Measurements from ENCODE around the gene WFDC13. TPM values are rescaled to one million over a fixed set of nuclear protein-coding genes. Genes with fewer than 3 reads are reported as not detected.
"Not testable (repeated sequence)": the region's sequence is repeated elsewhere in the genome, so short reads cannot be mapped to it uniquely, and the experiment has no call there.

WFDC13 gene
- total RNA-seq, 1 donor from 2014 or later: not detected

DNA sequence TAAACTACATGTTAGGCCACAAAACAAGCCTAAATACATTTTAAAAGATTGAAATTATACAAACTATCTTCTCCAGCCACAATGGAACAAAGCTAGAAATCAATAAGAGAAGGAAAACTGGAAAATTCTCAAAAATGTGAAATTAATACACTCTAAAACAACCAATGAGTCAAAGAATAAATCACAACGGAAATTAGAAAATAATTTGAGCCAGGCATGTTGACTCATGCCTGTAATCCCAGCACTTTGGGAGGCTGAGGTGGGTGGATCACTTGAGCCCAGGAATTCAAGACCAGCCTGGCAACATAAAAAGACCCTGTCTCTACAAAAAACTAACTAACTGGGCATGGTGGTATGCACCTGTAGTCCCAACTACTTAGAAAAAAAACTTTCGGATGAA is 6.3 kb upstream of the WFDC13 start:
- intact Hi-C loops (cut with DNase I): no loop called here
- no peaks in the 10 kb centered on the region for H3K27me3 ChIP-seq

DNA sequence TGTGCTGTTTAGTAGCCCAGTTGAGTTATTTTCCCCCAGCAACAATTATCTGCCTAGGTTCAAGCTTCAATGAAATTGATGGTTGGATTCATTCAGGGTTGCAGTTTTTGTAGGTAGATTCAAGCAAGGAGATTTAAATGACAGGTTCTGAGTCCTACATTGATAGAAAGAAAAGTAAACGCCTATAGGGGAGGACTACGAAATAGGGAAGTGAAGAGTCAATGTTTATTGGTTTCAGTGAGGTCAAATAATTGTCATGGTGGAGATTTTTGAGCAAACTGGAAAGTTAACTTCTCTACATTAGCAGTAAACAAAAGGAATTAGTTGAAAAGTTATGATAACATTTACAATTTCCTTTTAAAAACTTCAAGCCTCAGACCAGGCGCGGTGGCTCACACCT is 734 bp upstream of the WFDC13 start:
- no peak for DNase-seq (ENCODE audit: low spot score in 2 of 2)
- intact Hi-C loops (cut with DNase I): no loop called here
- H3K4me3 ChIP-seq: no peak overlapping the region
- TF ChIP-seq, protein P1, sequence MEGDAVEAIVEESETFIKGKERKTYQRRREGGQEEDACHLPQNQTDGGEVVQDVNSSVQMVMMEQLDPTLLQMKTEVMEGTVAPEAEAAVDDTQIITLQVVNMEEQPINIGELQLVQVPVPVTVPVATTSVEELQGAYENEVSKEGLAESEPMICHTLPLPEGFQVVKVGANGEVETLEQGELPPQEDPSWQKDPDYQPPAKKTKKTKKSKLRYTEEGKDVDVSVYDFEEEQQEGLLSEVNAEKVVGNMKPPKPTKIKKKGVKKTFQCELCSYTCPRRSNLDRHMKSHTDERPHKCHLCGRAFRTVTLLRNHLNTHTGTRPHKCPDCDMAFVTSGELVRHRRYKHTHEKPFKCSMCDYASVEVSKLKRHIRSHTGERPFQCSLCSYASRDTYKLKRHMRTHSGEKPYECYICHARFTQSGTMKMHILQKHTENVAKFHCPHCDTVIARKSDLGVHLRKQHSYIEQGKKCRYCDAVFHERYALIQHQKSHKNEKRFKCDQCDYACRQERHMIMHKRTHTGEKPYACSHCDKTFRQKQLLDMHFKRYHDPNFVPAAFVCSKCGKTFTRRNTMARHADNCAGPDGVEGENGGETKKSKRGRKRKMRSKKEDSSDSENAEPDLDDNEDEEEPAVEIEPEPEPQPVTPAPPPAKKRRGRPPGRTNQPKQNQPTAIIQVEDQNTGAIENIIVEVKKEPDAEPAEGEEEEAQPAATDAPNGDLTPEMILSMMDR (IDR thresholded peaks at IDR 0.05): no peak
- no peaks in the 10 kb centered on the region for H3K9me3 ChIP-seq
- H3K27ac ChIP-seq: no peak overlapping the region
- no peaks in the 10 kb centered on the region for H3K4me1 ChIP-seq
- H3K27me3 ChIP-seq: no peaks in the 10 kb centered on the region
- no peaks in the 10 kb centered on the region for H3K36me3 ChIP-seq

More for the DNA sequence above, 6.3 kb upstream of the WFDC13 start:
- H3K4me3 ChIP-seq: no peak overlapping the region
- no peak for DNase-seq (ENCODE audit: low spot score in 2 of 2)
- peaks cover 0 to 2% of the 10 kb centered on the region in 2 donors for H3K9me3 ChIP-seq
- no peaks in the 10 kb centered on the region for H3K36me3 ChIP-seq
- H3K4me1 ChIP-seq: no peaks in the 10 kb centered on the region
- TF ChIP-seq, protein P1 (IDR thresholded peaks at IDR 0.05): no peak
- H3K27ac ChIP-seq: no peak overlapping the region

DNA sequence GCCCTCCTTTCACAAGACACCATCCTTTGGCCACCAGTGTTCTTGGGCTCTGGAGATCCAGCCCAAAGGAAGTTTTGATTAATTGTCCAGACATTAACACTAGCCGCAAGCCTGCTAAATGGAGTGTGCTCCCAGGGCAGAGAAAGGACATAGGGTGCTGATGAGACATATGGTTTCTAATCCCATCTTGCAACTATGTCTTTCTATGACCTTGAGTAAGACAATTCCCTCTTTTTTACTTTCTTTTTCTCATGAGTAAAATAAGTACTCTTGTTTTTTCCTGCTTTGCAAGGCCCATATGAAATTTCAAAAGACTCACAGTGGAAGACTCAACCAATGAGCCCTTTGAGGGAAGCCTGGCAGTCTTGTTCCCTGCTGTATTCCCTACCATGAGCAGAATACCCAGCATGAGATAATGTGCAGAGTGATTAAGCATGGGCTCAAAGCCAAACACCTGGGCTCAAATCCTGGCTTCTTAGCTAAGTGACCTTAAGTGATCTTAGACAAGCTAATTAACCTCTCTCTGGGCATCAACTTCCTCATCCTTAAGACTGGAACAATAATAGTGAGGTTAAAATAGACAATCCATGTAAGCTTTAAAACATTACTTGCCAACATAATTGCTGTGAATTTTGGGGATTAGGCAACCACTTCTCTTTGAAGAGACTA is 3.3 kb downstream of the WFDC13 start, which contains the start of gene WFDC10B:
TSS of gene WFDC10B (minus strand) at position 51 of the 669 bp plus-strand sequence. CDS start 19,027 bp downstream, outside the sequence.
- intact Hi-C loops (cut with DNase I): no loop called here
- TF ChIP-seq, protein P1 (IDR thresholded peaks at IDR 0.05): no peak
- H3K36me3 ChIP-seq: no peaks in the 10 kb centered on the region

DNA sequence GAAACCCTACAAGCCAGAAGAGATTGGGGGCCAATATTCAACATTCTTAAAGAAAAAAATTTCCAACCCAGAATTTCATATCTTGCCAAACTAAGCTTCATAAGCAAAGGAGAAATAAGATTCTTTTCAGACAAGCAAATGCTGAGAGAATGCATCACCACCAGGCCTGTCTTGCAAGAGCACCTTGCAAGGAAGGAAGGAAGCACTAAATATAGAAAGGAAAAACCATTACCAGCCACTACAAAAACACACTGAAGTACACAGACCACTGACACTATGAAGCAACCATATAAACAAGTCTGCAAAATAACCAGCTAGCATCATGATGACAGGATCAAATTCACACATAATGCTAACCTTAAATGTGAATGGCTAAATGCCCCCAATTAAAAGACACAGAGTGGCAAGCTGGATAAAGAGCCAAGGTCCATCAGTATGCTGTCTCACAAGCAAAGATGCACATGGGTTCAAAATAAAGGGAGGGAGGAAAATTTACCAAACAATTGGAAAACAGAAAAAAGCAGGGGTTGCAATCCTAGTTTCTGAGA is 14.4 kb downstream of the WFDC13 start:
- intact Hi-C loops (cut with DNase I); H3K36me3 ChIP-seq; H3K27me3 ChIP-seq; H3K4me3 ChIP-seq; H3K4me1 ChIP-seq; H3K27ac ChIP-seq; DNase-seq (ENCODE audit: low spot score in 2 of 2): not testable (repeated sequence)
- peaks cover 0 to 13% of the 10 kb centered on the region in 2 donors for H3K9me3 ChIP-seq

More for the DNA sequence above, 3.3 kb downstream of the WFDC13 start, which contains the start of gene WFDC10B:
- Histone ChIP-seq H3K4me1 (no peaks in the 10 kb centered on the region), H3K27ac (no peak within 1 kb of the TSS), H3K4me3 (no peak within 1 kb of the TSS), H3K27me3 (no peaks in the 10 kb centered on the region), H3K9me3 (no peaks in the 10 kb centered on the region)
- DNase-seq (ENCODE audit: low spot score in 2 of 2): no peak

DNA sequence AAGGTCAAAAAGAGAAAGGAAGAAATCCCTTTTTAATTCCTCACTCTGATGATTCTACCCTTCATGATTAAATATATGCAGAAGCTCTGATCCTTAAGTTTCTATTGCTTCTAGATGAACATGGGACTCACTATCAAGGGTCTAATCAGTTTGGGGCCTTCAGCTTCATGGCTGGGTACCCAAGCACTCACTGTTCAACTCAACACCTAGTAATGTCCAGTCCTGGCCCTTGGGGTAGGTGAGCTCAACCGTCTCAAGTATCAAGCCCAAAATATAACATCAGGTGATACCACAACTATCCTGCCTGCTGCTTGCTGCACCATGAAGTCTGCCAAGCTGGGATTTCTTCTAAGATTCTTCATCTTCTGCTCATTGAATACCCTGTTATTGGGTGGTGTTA is 20.2 kb downstream of the WFDC13 start, which contains the start of gene SPINT4:
TSS of gene SPINT4 (plus strand) at position 301 of the 400 bp plus-strand sequence. CDS start at position 322, 21 bp downstream.
- H3K27ac ChIP-seq: no peak within 1 kb of the TSS
- H3K36me3 ChIP-seq: no peaks in the 10 kb centered on the region
- TF ChIP-seq, protein P1 (IDR thresholded peaks at IDR 0.05): no peak
- H3K27me3 ChIP-seq: no peaks in the 10 kb centered on the region
- intact Hi-C loops (cut with DNase I): no loop called here
- DNase-seq (ENCODE audit: low spot score in 2 of 2): no peak
- no peaks in the 10 kb centered on the region for H3K4me1 ChIP-seq
- H3K4me3 ChIP-seq: no peak within 1 kb of the TSS
- H3K9me3 ChIP-seq: peaks cover 0 to 5% of the 10 kb centered on the region in 2 donors

DNA sequence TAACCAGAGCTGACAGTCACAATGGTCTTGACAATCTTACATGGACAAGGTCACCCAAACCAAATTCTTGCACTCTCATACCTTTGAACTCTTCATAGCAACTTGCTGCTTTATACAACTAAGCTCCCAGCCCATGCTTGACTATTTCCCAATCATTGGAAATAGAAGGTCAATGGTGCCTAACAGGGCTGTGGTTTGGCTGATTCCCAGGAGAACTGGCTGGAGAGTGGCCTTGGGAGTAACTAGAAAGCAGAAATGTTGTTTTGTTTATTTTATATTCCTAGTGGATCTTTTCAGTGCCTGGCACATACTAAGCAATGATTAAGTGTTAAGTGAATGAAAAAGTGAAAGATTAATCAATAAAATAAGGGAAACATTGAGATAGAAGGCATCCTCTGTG is 23.3 kb downstream of the WFDC13 start:
- Histone ChIP-seq H3K27me3 (no peaks in the 10 kb centered on the region), H3K9me3 (no peaks in the 10 kb centered on the region), H3K4me3 (no peak overlapping the region), H3K36me3 (no peaks in the 10 kb centered on the region), H3K27ac (no peak overlapping the region), H3K4me1 (no peaks in the 10 kb centered on the region)
- TF ChIP-seq, protein P1 (IDR thresholded peaks at IDR 0.05): no peak
- intact Hi-C loops (cut with DNase I): no loop called here
- DNase-seq (ENCODE audit: low spot score in 2 of 2): no peak

All from ascending aorta (tissue), 2 donors.